ENCODE measurements around the gene BLOC1S6. TPM values are rescaled to one million over a fixed set of nuclear protein-coding genes. Genes with fewer than 3 reads are reported as not detected.

Gene BLOC1S6
- 36.3 and 37.1 TPM in 2 replicates for total RNA-seq

- intact Hi-C loops (cut with micrococcal nuclease) = loop anchor here (1.0 kb wide), 4 partner anchors 50 to 185 kb away; partner anchors contain the start of gene SLC30A4
Measured at GRCh38 chr15:45587095-45587862, at the start of gene BLOC1S6. TSS of gene BLOC1S6 (plus strand) at chr15:45587379. CDS start at chr15:45587444, 65 bp downstream.

- intact Hi-C loops (cut with micrococcal nuclease) = no loop called here
Measured at GRCh38 chr15:45539680-45540079, 47.5 kb upstream of the BLOC1S6 start.

GRCh38 chr15:45540531-45540930 lies 46.6 kb upstream of the BLOC1S6 start:
- intact Hi-C loops (cut with micrococcal nuclease) = no loop called here

- intact Hi-C loops (cut with micrococcal nuclease) = no loop called here
Measured at GRCh38 chr15:45543051-45543450, 44.1 kb upstream of the BLOC1S6 start.

GRCh38 chr15:45544266-45545023 lies 42.7 kb upstream of the BLOC1S6 start:
- intact Hi-C loops (cut with micrococcal nuclease) = no loop called here

- intact Hi-C loops (cut with micrococcal nuclease) = no loop called here
Measured at GRCh38 chr15:45546789-45547188, 40.4 kb upstream of the BLOC1S6 start.

GRCh38 chr15:45548753-45549520 lies 38.2 kb upstream of the BLOC1S6 start:
- intact Hi-C loops (cut with micrococcal nuclease) = no loop called here

- intact Hi-C loops (cut with micrococcal nuclease) = no loop called here
Measured at GRCh38 chr15:45549541-45550220, 37.5 kb upstream of the BLOC1S6 start.

GRCh38 chr15:45550436-45550835 lies 36.7 kb upstream of the BLOC1S6 start:
- intact Hi-C loops (cut with micrococcal nuclease) = no loop called here

GRCh38 chr15:45551676-45552075 lies 35.5 kb upstream of the BLOC1S6 start:
- intact Hi-C loops (cut with micrococcal nuclease) = no loop called here

GRCh38 chr15:45555934-45556608 lies 31.1 kb upstream of the BLOC1S6 start:
- intact Hi-C loops (cut with micrococcal nuclease) = no loop called here

GRCh38 chr15:45572617-45573016 lies 14.6 kb upstream of the BLOC1S6 start:
- intact Hi-C loops (cut with micrococcal nuclease) = no loop called here

- intact Hi-C loops (cut with micrococcal nuclease) = loop anchor here (1.0 kb wide), 1 partner anchor 12 kb away; no protein-coding TSS in a partner anchor
Measured at GRCh38 chr15:45573961-45574629, 13.1 kb upstream of the BLOC1S6 start.

- intact Hi-C loops (cut with micrococcal nuclease) = no loop called here
Measured at GRCh38 chr15:45581919-45582318, 5.3 kb upstream of the BLOC1S6 start.

- intact Hi-C loops (cut with micrococcal nuclease) = no loop called here
Measured at GRCh38 chr15:45583731-45584639, 3.2 kb upstream of the BLOC1S6 start.

GRCh38 chr15:45585069-45585791 lies 1.9 kb upstream of the BLOC1S6 start:
- intact Hi-C loops (cut with micrococcal nuclease) = no loop called here

- intact Hi-C loops (cut with micrococcal nuclease) = loop anchor here (1.0 kb wide), 1 partner anchor 12 kb away; no protein-coding TSS in a partner anchor
Measured at GRCh38 chr15:45586125-45586524, 1.1 kb upstream of the BLOC1S6 start.

- intact Hi-C loops (cut with micrococcal nuclease) = loop anchor here (1.0 kb wide), 5 partner anchors 12 to 184 kb away; partner anchors contain the start of gene SLC30A4
Measured at GRCh38 chr15:45586601-45587094, 531 bp upstream of the BLOC1S6 start.

All from T-helper 2 cell treated with Interferon-gamma antibody and Interleukin-4, amounts not matched to agents 100 ng/mL and 5 ng/mL, for 36 hours (primary cell).